B cell (primary cell): ENCODE measurements around the gene LIME1.

ENCODE experiments used
- EZH2 ChIP-seq: IDR thresholded peaks from 2 replicates; pipeline ENCODE4 v1.6.1; 2012; ENCODE audit warnings: borderline replicate concordance, low read depth, mild to moderate bottlenecking, moderate library complexity, low read length; ENCODE audit not compliant: insufficient read depth, poor library complexity, severe bottlenecking
- TF ChIP-seq, protein P1 (sequence below): fragments of 200-600 bp; IDR thresholded peaks from one replicate; pipeline ENCODE4 v1.8.0; 2022; ENCODE audit warnings: antibody characterized with exemption, mild to moderate bottlenecking

DNA sequence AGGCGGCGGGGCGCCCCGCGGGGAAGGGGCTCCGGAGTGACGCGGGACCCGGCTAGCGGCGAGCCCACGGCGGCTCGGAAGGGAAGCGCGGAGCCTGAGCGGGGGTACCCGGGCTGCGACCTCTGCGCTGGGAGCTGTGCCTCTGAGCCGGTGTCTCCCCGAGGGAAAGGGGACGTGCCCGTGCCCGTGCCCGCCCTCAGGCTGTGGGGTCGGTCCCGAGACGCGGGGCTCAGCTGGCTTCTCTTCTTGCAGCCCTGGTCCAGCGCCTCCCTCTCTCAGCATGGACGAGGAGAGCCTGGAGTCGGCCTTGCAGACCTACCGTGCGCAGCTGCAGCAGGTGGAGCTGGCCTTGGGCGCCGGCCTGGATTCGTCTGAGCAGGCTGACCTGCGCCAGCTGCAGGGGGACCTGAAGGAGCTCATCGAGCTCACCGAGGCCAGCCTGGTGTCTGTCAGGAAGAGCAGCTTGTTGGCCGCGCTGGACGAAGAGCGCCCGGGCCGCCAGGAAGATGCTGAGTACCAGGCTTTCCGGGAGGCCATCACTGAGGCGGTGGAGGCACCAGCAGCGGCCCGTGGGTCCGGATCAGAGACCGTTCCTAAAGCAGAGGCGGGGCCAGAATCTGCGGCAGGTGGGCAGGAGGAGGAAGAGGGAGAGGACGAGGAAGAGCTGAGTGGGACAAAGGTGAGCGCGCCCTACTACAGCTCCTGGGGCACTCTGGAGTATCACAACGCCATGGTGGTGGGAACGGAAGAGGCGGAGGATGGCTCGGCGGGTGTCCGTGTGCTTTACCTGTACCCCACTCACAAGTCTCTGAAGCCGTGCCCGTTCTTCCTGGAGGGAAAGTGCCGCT is 27.9 kb upstream of the LIME1 start:
- TF ChIP-seq, protein P1, sequence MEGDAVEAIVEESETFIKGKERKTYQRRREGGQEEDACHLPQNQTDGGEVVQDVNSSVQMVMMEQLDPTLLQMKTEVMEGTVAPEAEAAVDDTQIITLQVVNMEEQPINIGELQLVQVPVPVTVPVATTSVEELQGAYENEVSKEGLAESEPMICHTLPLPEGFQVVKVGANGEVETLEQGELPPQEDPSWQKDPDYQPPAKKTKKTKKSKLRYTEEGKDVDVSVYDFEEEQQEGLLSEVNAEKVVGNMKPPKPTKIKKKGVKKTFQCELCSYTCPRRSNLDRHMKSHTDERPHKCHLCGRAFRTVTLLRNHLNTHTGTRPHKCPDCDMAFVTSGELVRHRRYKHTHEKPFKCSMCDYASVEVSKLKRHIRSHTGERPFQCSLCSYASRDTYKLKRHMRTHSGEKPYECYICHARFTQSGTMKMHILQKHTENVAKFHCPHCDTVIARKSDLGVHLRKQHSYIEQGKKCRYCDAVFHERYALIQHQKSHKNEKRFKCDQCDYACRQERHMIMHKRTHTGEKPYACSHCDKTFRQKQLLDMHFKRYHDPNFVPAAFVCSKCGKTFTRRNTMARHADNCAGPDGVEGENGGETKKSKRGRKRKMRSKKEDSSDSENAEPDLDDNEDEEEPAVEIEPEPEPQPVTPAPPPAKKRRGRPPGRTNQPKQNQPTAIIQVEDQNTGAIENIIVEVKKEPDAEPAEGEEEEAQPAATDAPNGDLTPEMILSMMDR: no peak
- no peak for TF ChIP-seq EZH2
